ENCODE data around the gene HAT1.

- no peak for TF ChIP-seq CTCF (IDR thresholded peaks at IDR 0.05; ENCODE audit: low read depth, low read length, missing input control)
- TF ChIP-seq YY1 (IDR thresholded peaks at IDR 0.05) = no peak
- no peak for TF ChIP-seq EGR1 (IDR thresholded peaks at IDR 0.05; ENCODE audit: low read depth in 2 of 2)
Measured at GRCh38 chr2:171882089-171882769, 40.0 kb upstream of the HAT1 start.

Data from liver (tissue), 3 donors.